SK-N-SH treated with all-trans-retinoic acid at 6 μM for 48 hours (cell line): ENCODE measurements around the gene CIBAR2.

Experiments used
- ATAC-seq: fragments of 200-7000 bp; cut with Tn5 transposase; 3 replicates; pipeline ENCODE4 v1.9.1; 2020; ENCODE audit warnings: mild to moderate bottlenecking, moderate library complexity
- ARNTL ChIP-seq: fragments of 450-650 bp; formaldehyde crosslinking; IDR thresholded peaks from 2 replicates; pipeline ENCODE4 v1.5.0; 2020; ENCODE audit warnings: low read depth, mild to moderate bottlenecking, moderate library complexity, borderline replicate concordance
- BACH2 ChIP-seq: fragments of 250-450 bp; sonication (Bioruptor Pico); IDR thresholded peaks from 2 replicates; pipeline ENCODE4 v1.9.0; 2021; ENCODE audit warnings: mild to moderate bottlenecking, borderline replicate concordance
- CREB5 ChIP-seq: fragments of 250-450 bp; sonication (Bioruptor Pico); IDR thresholded peaks from 2 replicates; pipeline ENCODE4 v1.5.1; 2020; ENCODE audit warnings: low read depth, mild to moderate bottlenecking, moderate library complexity
- CSDC2 ChIP-seq: fragments of 250-450 bp; sonication (Bioruptor Pico); IDR thresholded peaks from 2 replicates; pipeline ENCODE4 v1.5.0; 2020; ENCODE audit warnings: mild to moderate bottlenecking, moderate library complexity
- ESRRG ChIP-seq: fragments of 250-450 bp; sonication (Bioruptor Pico); IDR thresholded peaks from 2 replicates; pipeline ENCODE4 v1.6.1; 2021; ENCODE audit warnings: mild to moderate bottlenecking
- GLIS3 ChIP-seq: fragments of 250-450 bp; sonication (Bioruptor Pico); IDR thresholded peaks from 2 replicates; pipeline ENCODE4 v1.5.0; 2020; ENCODE audit warnings: mild to moderate bottlenecking, moderate library complexity
- ISL1 ChIP-seq: fragments of 250-450 bp; sonication (Bioruptor Pico); IDR thresholded peaks from 2 replicates; pipeline ENCODE4 v2.1.2; 2022; ENCODE audit warnings: mild to moderate bottlenecking, moderate library complexity
- OSR1 ChIP-seq: fragments of 250-450 bp; sonication (Bioruptor Pico); IDR thresholded peaks from 2 replicates; pipeline ENCODE4 v1.8.0; 2022; ENCODE audit warnings: moderate library complexity, mild to moderate bottlenecking, inconsistent platforms
- PPARA ChIP-seq: fragments of 250-450 bp; sonication (Bioruptor Pico); IDR thresholded peaks from 2 replicates; pipeline ENCODE4 v1.5.0; 2020; ENCODE audit warnings: mild to moderate bottlenecking, borderline replicate concordance
- RARB ChIP-seq: fragments of 250-450 bp; sonication (Bioruptor Pico); IDR thresholded peaks from 2 replicates; pipeline ENCODE4 v1.8.0; 2021; ENCODE audit warnings: mild to moderate bottlenecking, moderate library complexity
- SNAI2 ChIP-seq: fragments of 250-450 bp; sonication (Bioruptor Pico); IDR thresholded peaks from 2 replicates; pipeline ENCODE4 v1.5.0; 2020; ENCODE audit warnings: mild to moderate bottlenecking, moderate library complexity
- TCF4 ChIP-seq: fragments of 250-450 bp; sonication (Bioruptor Pico); IDR thresholded peaks from 2 replicates; pipeline ENCODE4 v1.8.0; 2021; ENCODE audit warnings: mild to moderate bottlenecking, moderate library complexity, borderline replicate concordance
- TOX ChIP-seq: fragments of 250-450 bp; sonication (Bioruptor Pico); IDR thresholded peaks from 2 replicates; pipeline ENCODE4 v1.8.0; 2021; ENCODE audit warnings: mild to moderate bottlenecking, moderate library complexity, borderline replicate concordance
- ZFP3 ChIP-seq: fragments of 250-450 bp; sonication (Bioruptor Pico); IDR thresholded peaks from 2 replicates; pipeline ENCODE4 v1.5.0; 2020; ENCODE audit warnings: mild to moderate bottlenecking, moderate library complexity
- ZFP30 ChIP-seq: fragments of 450-650 bp; formaldehyde crosslinking; IDR thresholded peaks from 2 replicates; pipeline ENCODE4 v1.5.0; 2022; ENCODE audit warnings: mild to moderate bottlenecking, moderate library complexity
- ZNF565 ChIP-seq: fragments of 450-650 bp; formaldehyde crosslinking; conservative IDR thresholded peaks from 2 replicates; pipeline ENCODE4 v1.5.0; 2020; ENCODE audit warnings: low read depth, mild to moderate bottlenecking, moderate library complexity
- ZNF70 ChIP-seq: fragments of 450-650 bp; formaldehyde crosslinking; IDR thresholded peaks from 2 replicates; pipeline ENCODE4 v1.5.0; 2020; ENCODE audit warnings: mild to moderate bottlenecking, moderate library complexity
- TF ChIP-seq, protein P1 (sequence below): fragments of 250-450 bp; sonication (Bioruptor Pico); IDR thresholded peaks from 2 replicates; pipeline ENCODE4 v1.5.0; 2020; ENCODE audit warnings: mild to moderate bottlenecking, moderate library complexity
- TF ChIP-seq, protein P2 (sequence below): fragments of 250-450 bp; sonication (Bioruptor Pico); IDR thresholded peaks from 2 replicates; pipeline ENCODE4 v1.8.0; 2020; ENCODE audit warnings: mild to moderate bottlenecking, moderate library complexity, borderline replicate concordance
- TF ChIP-seq, protein P3 (sequence below): fragments of 250-450 bp; sonication (Bioruptor Pico); IDR thresholded peaks from 2 replicates; pipeline ENCODE4 v1.8.0; 2021; ENCODE audit warnings: low read depth, mild to moderate bottlenecking, moderate library complexity, borderline replicate concordance

The CIBAR2 gene

DNA sequence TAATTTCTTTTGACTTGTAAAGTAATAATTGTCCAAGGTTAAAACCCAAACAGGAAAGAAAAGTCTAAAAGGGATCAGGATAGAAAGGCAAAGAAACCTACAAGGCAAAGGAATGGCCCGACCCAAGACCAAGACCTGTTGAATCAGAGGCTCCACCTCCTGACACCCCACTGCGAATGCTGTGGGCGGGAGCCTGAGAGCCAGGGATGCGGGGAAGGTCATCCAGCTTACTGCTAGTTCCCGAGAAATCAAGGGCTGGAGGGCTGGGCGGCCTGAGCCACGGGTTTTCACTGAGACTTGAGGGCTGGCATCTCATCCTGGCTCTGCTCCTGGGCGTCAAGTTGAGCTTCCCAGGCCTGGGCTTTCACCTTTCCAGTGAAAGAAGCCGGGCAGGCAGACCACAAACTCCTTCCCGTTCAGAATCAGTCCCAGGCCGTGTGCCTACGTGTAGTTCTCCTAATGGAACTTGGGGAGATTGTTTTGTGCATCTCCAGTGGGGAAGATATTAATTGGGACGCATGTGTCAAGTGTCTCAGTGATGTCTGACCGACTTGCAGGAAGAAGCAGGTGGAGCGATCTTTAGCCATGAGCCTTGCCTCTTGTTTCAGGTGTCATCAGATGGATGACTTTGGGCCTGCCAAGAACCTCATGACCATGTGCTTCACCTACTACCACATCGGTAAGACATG is 36.9 kb downstream of the CIBAR2 start:
- ATAC-seq, result no peak
- TF ChIP-seq CSDC2 (no peak), ZFP3 (CRISPR knock-in tag) (no peak), OSR1 (CRISPR knock-in tag) (no peak), PPARA (CRISPR knock-in tag) (no peak), ISL1 (CRISPR knock-in tag) (no peak), BACH2 (no peak), CREB5 (CRISPR knock-in tag) (no peak), GLIS3 (CRISPR knock-in tag) (no peak), ARNTL (no peak), ESRRG (CRISPR knock-in tag) (no peak)
- TF ChIP-seq, protein P1, sequence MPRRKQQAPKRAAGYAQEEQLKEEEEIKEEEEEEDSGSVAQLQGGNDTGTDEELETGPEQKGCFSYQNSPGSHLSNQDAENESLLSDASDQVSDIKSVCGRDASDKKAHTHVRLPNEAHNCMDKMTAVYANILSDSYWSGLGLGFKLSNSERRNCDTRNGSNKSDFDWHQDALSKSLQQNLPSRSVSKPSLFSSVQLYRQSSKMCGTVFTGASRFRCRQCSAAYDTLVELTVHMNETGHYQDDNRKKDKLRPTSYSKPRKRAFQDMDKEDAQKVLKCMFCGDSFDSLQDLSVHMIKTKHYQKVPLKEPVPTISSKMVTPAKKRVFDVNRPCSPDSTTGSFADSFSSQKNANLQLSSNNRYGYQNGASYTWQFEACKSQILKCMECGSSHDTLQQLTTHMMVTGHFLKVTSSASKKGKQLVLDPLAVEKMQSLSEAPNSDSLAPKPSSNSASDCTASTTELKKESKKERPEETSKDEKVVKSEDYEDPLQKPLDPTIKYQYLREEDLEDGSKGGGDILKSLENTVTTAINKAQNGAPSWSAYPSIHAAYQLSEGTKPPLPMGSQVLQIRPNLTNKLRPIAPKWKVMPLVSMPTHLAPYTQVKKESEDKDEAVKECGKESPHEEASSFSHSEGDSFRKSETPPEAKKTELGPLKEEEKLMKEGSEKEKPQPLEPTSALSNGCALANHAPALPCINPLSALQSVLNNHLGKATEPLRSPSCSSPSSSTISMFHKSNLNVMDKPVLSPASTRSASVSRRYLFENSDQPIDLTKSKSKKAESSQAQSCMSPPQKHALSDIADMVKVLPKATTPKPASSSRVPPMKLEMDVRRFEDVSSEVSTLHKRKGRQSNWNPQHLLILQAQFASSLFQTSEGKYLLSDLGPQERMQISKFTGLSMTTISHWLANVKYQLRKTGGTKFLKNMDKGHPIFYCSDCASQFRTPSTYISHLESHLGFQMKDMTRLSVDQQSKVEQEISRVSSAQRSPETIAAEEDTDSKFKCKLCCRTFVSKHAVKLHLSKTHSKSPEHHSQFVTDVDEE (CRISPR knock-in tag), result no peak

DNA sequence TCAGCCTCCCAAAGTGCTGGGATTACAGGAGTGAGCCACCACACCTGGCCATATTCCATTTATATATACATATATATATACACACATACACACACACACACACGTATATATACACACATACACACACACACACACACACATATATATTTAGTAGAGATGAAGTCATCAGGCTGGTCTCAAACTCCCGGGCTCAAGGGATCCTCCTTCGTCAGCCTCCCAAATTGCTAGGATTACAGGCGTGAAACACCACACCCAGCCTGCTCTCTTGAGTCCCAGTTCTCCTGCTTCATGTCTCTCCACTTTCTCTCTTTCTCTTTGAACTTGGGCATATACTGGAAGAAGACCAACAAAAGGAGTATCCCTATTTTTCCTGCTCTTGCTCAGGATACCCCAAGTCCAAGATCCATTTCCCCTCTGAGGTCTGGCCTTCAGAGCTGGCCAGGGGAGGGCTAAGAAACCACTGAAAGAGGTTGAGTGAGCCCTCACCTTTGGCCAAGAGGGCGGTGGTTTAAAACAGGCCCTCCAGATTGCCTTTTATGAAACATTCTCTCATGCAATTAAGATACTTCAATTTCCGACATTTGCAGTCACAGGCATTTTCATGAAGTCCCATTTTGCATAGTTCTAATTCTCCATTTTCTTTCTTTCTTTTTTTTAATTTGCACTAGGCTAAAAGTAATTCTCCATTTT is 37.9 kb downstream of the CIBAR2 start:
- TF ChIP-seq TCF4 (CRISPR knock-in tag), result no peak
- TF ChIP-seq, protein P2, sequence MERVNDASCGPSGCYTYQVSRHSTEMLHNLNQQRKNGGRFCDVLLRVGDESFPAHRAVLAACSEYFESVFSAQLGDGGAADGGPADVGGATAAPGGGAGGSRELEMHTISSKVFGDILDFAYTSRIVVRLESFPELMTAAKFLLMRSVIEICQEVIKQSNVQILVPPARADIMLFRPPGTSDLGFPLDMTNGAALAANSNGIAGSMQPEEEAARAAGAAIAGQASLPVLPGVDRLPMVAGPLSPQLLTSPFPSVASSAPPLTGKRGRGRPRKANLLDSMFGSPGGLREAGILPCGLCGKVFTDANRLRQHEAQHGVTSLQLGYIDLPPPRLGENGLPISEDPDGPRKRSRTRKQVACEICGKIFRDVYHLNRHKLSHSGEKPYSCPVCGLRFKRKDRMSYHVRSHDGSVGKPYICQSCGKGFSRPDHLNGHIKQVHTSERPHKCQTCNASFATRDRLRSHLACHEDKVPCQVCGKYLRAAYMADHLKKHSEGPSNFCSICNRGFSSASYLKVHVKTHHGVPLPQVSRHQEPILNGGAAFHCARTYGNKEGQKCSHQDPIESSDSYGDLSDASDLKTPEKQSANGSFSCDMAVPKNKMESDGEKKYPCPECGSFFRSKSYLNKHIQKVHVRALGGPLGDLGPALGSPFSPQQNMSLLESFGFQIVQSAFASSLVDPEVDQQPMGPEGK, result no peak
- no peak for TF ChIP-seq GLIS3 (CRISPR knock-in tag)
- no peak for TF ChIP-seq ZNF70
- TF ChIP-seq SNAI2 (CRISPR knock-in tag), result no peak
- TF ChIP-seq ZFP30 (CRISPR knock-in tag), result no peak
- TF ChIP-seq, protein P3, sequence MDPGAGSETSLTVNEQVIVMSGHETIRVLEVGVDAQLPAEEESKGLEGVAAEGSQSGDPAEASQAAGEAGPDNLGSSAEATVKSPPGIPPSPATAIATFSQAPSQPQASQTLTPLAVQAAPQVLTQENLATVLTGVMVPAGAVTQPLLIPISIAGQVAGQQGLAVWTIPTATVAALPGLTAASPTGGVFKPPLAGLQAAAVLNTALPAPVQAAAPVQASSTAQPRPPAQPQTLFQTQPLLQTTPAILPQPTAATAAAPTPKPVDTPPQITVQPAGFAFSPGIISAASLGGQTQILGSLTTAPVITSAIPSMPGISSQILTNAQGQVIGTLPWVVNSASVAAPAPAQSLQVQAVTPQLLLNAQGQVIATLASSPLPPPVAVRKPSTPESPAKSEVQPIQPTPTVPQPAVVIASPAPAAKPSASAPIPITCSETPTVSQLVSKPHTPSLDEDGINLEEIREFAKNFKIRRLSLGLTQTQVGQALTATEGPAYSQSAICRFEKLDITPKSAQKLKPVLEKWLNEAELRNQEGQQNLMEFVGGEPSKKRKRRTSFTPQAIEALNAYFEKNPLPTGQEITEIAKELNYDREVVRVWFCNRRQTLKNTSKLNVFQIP (CRISPR knock-in tag), result no peak
- no peak for TF ChIP-seq ZNF565 (CRISPR knock-in tag)
- no peak for TF ChIP-seq TOX
- TF ChIP-seq RARB (CRISPR knock-in tag), result no peak
- TF ChIP-seq, protein P1 (CRISPR knock-in tag), result no peak
- no peak for TF ChIP-seq BACH2
- ATAC-seq, result no peak
